Mammary epithelial cell (primary cell): ENCODE data around the gene ALPI.

Source experiments
- EZH2 ChIP-seq: IDR thresholded peaks from 2 replicates; pipeline ENCODE4 v1.6.1; 2012; ENCODE audit warnings: low read length, inconsistent platforms, borderline replicate concordance
- TF ChIP-seq, protein P1 (sequence below), 2 donors: IDR thresholded peaks in 1 of 2; conservative IDR thresholded peaks in 1 of 2; 2 replicates each; pipeline ENCODE4 v1.5.1; 2011 to 2012; ENCODE audit warnings: inconsistent platforms in 2 of 2, low read length in 2 of 2, mild to moderate bottlenecking in 2 of 2, control low read depth in 1 of 2, low read depth in 1 of 2; ENCODE audit not compliant: insufficient read depth in 1 of 2; ENCODE audit errors: extremely low read depth in 1 of 2

DNA sequence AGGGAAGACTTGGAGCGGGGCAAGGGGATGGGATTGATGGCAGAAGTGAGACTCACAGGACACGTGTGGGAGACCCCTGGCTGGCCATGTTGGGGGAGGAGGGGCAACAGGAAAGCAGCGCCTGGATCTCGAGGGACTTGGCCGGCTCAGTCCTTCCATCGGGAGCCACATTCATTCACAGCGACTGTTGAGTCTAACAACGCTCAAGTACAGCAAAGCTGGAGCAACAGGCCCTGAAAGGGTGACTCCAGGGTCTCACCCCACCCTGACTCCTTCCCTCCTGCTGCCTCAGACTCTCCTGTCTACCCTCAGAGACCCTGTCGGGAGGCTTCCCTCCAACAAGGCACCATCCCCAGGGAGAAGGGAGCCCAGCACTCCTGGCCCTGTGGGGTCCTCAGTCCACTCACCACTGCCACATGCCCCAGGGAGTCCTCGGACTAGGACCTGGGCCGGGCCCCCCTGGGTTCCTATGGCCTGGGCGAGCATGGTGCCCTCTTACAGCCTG lies 14.8 kb upstream of the ALPI start:
- TF ChIP-seq, protein P1, sequence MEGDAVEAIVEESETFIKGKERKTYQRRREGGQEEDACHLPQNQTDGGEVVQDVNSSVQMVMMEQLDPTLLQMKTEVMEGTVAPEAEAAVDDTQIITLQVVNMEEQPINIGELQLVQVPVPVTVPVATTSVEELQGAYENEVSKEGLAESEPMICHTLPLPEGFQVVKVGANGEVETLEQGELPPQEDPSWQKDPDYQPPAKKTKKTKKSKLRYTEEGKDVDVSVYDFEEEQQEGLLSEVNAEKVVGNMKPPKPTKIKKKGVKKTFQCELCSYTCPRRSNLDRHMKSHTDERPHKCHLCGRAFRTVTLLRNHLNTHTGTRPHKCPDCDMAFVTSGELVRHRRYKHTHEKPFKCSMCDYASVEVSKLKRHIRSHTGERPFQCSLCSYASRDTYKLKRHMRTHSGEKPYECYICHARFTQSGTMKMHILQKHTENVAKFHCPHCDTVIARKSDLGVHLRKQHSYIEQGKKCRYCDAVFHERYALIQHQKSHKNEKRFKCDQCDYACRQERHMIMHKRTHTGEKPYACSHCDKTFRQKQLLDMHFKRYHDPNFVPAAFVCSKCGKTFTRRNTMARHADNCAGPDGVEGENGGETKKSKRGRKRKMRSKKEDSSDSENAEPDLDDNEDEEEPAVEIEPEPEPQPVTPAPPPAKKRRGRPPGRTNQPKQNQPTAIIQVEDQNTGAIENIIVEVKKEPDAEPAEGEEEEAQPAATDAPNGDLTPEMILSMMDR (conservative IDR thresholded peaks at IDR 0.05 in 1 of 2, IDR thresholded peaks at IDR 0.05 in 1 of 2; ENCODE audit: extremely low read depth in 1 of 2, insufficient read depth in 1 of 2, low read depth in 1 of 2, low read length in 2 of 2): no peak
- TF ChIP-seq EZH2: no peak
